GM18507 (cell line): ENCODE data around the gene SLC36A3.

Experiments
- DNase-seq: peaks from one replicate; pipeline ENCODE4 v3.0.0; 2011; ENCODE audit warnings: low read depth; ENCODE audit not compliant: insufficient read length; ENCODE audit errors: extremely low spot score
- FAIRE-seq: peaks from 2 replicates; lab custom pipeline; 2011; peaks lifted over from hg19 to GRCh38; lab: Jason Lieb, UNC

The SLC36A3 gene

DNA sequence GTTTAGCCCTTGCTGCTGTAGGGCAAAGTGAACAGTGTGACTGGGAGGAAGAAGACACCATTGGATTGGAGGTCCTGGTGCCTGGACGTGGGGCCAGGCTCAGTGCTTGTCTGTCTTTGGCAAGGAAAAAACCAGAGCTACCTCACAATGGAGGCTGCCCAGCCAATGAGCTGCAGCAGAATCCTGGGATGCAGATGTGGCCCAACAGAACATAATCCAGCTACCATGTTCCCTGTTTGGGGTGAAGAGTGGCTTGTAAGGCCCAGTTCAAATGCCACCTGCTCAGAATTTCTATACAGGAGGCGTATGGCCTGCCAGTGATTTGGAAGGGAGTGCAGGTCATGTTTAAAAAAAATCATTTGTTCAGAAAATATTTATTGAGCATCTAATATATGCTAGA lies at the start of gene SLC36A3:
Gene SLC36A3, minus strand, starts transcription at position 101 of the 400 bp plus-strand sequence. CDS start 412 bp downstream, outside the sequence.
- FAIRE-seq = no peak
- no peak for DNase-seq

- DNase-seq = no peak
- FAIRE-seq = no peak
Observed at GRCh38 chr5:151351671-151352070, 48.1 kb upstream of the SLC36A3 start.

DNA sequence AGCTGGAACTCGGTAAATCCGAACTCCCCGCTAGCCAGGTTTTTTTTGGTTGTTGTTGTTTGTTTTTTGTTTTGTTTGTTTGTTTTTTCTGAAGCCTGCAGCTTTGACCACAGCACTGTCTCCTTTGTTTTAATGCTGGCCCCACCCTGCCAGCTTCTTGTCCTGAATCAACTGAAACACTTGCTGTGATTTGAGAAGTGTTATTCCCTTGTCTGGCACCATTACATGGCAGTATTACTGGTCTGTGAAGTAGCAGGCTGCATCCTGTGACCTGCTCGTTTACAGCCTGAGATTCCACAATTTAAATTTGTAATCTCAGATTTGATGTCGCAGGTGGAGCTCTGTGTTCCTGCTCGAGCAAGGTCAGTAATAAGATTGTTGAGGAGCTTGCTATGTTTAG lies 45.2 kb upstream of the SLC36A3 start:
- DNase-seq (no peak), FAIRE-seq (no peak)

- FAIRE-seq = no peak
- DNase-seq = no peak
Observed at GRCh38 chr5:151347369-151347768, 43.8 kb upstream of the SLC36A3 start, which contains the start of gene SLC36A2. SLC36A2 (minus strand) TSS chr5:151347559; CDS start chr5:151347460, 99 bp downstream.

DNA sequence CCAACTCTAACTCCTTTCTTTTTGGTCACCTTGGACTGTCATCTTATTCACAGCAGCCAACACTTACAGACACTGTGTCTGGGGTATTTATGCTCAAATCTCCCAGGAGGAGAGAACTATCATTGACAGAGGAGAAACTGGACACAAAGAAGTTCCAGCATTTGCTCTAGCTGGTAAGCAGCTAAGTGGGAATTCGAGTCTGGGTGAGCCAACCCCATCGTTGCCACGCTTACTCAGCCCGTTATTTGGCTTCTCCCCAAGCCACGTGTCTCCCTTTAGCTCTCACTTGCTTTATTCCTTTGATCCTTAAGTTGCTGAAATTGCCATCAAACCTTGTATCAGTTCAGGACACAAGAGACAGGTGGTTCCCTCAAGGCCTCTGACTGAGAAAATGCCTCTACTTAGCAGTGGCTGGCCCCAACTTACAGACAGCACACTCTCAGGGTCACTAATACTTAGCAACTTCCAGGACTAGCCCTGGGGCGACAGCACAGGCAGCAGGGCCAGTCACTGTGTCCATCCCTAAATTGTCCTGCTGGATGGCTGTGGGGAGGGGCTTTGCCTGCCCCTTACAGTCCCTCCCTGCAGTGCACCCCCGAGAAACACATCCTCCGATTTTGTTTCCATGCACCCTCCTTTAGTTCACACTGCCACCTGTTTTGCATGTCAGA lies 42.4 kb upstream of the SLC36A3 start:
- DNase-seq = no peak
- no peak for FAIRE-seq

- FAIRE-seq (no peak), DNase-seq (no peak)
Observed at GRCh38 chr5:151345187-151345807, 41.7 kb upstream of the SLC36A3 start.

DNA sequence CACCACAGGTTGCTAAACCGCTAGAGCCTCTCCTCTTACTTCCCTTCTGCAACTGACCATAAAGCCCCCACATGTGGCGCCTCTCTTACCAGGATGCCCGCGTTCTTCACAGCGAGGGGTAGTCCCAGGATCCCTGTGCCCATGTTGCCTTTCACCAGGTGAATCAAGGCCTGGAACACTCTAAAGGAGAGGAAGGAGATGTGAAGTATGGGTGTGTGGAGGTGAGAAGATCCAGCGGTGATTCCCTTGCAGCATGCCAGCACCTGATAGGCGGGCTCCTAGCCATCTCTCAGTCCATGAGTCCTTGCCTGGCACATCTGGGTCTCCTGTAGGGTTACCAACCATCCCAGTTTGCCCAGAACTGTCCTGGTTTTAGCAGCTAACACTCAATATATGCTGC lies 40.5 kb upstream of the SLC36A3 start:
- DNase-seq (no peak), FAIRE-seq (no peak)

GRCh38 chr5:151340004-151340403 lies 36.4 kb upstream of the SLC36A3 start:
- DNase-seq = no peak
- FAIRE-seq = no peak

GRCh38 chr5:151338734-151339133 lies 35.2 kb upstream of the SLC36A3 start:
- no peak for FAIRE-seq
- no peak for DNase-seq

- DNase-seq (no peak), FAIRE-seq (no peak)
Observed at GRCh38 chr5:151332857-151333256, 29.3 kb upstream of the SLC36A3 start.

DNA sequence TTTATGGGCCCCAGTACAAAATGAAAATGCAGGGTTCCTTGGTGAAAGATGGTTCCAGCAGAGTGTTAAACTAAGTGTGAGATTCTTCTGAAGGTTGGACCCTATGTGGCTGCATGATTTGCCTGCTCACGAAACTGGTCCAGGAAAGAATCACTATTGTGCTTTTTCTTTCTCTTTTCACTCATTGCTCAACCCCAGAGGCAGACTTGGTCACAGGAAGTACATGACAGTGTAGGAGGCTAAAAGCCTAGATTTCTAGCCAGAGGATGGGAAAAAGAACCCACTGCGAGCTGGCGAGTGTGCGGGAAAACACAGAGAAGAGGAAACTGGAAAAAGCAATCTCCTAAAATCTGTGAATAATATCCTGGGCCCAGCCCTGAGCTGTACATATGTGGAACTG lies 25.2 kb upstream of the SLC36A3 start:
- DNase-seq = no peak
- FAIRE-seq = no peak

DNA sequence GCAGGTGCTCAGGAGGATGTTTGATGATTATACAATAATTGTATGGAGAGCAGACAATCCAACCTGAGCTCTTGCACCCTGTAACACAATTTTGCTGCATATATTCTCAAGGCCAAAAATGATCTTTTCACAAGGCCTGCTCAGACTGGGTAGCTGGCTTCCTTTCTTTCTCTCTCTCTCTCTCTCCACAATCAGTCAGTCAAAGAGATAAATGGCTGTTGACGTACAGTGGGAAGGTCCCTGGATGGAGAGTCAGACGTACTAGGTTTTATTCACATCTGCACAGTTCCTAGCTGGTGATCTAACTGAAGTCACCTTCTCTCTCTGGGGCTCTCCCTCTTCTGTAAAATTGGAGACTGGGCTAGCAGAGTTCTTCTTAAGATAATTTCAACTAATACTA lies 24.0 kb upstream of the SLC36A3 start:
- FAIRE-seq = no peak
- no peak for DNase-seq

DNA sequence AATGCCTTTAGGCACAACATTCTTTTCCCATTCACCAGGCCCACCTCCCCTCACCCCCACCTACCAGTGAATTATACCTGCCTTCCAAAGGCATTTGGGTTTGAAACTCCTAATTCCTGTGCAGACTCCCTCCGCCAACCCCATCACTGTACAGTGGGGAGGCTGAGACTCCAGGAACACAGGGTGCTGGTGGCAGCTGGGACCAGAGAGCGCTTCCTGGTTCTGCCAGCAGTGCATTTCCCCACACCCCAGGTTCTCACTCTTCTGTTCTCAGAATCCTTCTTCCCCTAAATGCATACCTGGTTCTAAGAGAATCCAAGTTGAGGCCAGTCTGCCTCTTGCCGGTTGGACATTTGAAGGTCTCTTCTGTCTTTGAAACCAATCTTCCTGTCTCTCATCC lies 22.7 kb upstream of the SLC36A3 start:
- DNase-seq = no peak
- no peak for FAIRE-seq

- DNase-seq (no peak), FAIRE-seq (no peak)
Observed at GRCh38 chr5:151320481-151320880, 16.9 kb upstream of the SLC36A3 start.

- FAIRE-seq (peak; percentile 67), DNase-seq (peak; percentile 8)
Observed at GRCh38 chr5:151318850-151319732, 15.5 kb upstream of the SLC36A3 start.

DNA sequence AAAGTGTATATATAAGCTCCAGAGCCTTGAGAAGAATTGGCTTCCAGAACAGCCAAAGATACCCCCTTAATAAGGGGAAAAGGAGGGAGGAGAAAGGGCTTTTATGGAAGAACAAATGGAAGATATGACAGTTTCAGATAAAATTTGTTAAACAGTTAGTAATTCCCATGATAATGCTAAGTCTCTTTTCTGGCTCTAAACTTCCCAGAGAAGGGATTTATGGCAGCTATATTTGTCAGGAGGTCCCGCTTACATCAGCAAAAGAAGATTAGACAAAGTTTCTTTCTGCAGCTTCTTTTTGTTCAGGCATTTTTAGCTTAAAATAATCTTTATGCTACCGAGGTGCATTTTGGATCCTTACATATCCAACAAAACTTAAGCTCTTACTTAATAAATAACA lies 14.3 kb upstream of the SLC36A3 start:
- no peak for DNase-seq
- FAIRE-seq = no peak

DNA sequence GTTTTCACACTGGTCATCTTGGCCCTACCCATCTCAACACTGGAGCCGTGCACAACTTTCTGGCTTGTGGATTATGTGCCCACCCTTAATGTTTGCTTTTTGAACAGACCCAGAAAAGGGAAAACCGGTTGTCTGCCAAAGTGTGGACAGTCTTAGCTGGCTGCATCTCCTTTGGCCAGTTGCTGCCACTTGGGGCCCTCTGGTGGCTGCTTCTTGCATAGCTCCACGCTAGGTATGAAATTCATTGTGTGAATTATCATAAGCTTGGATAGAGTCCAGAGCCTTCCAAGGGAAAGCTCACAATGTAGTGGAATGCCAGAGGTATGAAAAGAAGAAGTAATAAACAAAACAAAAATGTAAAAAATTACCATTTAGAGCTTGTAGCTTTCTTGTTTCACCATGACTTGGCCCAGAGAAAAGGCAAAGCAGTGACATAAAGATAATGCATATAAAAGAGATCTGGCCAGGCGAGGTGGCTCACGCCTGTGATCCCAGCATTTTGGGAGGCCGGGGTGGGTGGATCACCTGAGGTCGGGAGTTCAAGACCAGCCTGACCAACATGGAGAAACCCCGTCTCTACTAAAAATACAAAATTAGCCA lies 12.5 kb upstream of the SLC36A3 start:
- FAIRE-seq = peak; percentile 86
- DNase-seq = peak; percentile 60

DNA sequence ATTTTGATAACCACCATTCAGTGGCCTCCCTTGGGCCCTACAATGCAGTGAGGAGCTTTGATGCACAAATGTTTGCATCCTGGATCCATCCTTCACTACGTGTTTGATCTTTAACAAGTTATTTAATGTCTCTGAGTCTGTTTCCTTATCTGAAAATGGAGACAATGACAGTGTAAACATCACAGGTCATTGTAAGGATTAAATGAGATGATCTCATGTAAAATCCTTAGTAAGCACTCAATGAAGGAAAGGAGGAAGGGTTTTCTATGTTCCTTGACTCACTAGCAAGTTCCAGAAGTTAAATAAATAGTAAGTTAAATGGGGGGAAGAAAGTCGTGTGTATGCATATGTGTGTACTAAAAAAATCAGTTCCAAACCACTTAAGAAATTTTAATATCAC lies 9.8 kb upstream of the SLC36A3 start:
- DNase-seq (no peak), FAIRE-seq (no peak)

- FAIRE-seq (no peak), DNase-seq (no peak)
Observed at GRCh38 chr5:151312756-151313324, 9.3 kb upstream of the SLC36A3 start.

DNA sequence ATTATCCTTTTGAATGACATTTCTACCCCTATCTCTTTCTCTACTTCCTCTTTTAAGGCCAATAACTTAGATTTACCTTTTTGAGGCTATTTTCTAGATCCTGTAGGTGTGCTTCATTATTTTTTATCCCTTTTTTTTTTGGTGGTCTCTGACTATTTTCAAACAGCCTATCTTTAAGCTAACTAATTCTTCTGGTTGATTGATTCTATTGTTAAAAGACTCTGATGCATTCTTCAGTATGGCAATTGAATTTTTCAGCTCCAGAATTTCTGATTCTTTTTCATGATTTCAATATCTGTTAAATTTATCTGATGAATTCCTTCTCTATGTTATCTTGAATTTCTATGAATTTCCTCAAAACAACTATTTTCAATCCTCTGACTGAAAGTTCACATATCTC lies 7.4 kb upstream of the SLC36A3 start:
- no peak for FAIRE-seq
- no peak for DNase-seq
